ENCODE results near the gene TLX1.

TLX1 gene

GRCh38 chr10:101172741-101173140 lies 41.6 kb downstream of the TLX1 start:
- Mint-ChIP-seq H3K27me3 (peaks cover 54% of the 10 kb centered on the region), H3K4me1 (no peaks in the 10 kb centered on the region), H3K36me3 (ENCODE audit: low read depth) (peaks cover 6% of the 10 kb centered on the region), H3K9me3 (peaks cover 19% of the 10 kb centered on the region), H3K4me3 (no peak overlapping the region), H3K27ac (no peak overlapping the region)
- no peak for DNase-seq
- no peak for ATAC-seq

- no peak for DNase-seq
- Mint-ChIP-seq H3K4me3 (no peak overlapping the region), H3K27ac (no peak overlapping the region), H3K4me1 (no peaks in the 10 kb centered on the region), H3K36me3 (ENCODE audit: low read depth) (peaks cover 6% of the 10 kb centered on the region), H3K27me3 (peaks cover 54% of the 10 kb centered on the region), H3K9me3 (peaks cover 19% of the 10 kb centered on the region)
- no peak for ATAC-seq
These were observed 43.2 kb downstream of the TLX1 start for GRCh38 chr10:101174319-101174718.

- Mint-ChIP-seq H3K36me3 (ENCODE audit: low read depth) (peaks cover 6% of the 10 kb centered on the region), H3K4me3 (no peak overlapping the region), H3K9me3 (peaks cover 19% of the 10 kb centered on the region), H3K4me1 (no peaks in the 10 kb centered on the region), H3K27ac (no peak overlapping the region), H3K27me3 (peaks cover 57% of the 10 kb centered on the region)
- DNase-seq: no peak
- ATAC-seq: no peak
These were observed 45.5 kb downstream of the TLX1 start for GRCh38 chr10:101176577-101176976.

- Mint-ChIP-seq H3K4me1 (no peaks in the 10 kb centered on the region), H3K4me3 (no peak overlapping the region), H3K27me3 (peaks cover 20% of the 10 kb centered on the region), H3K36me3 (ENCODE audit: low read depth) (no peaks in the 10 kb centered on the region), H3K9me3 (no peaks in the 10 kb centered on the region), H3K27ac (no peak overlapping the region)
- ATAC-seq: no peak
- DNase-seq: no peak
These were observed 51.8 kb downstream of the TLX1 start for GRCh38 chr10:101182936-101183335.

- DNase-seq: no peak
- H3K27ac Mint-ChIP-seq: no peak overlapping the region
These were observed 52.5 kb downstream of the TLX1 start for GRCh38 chr10:101183458-101184183.

More at GRCh38 chr10:101183458-101184183, 52.5 kb downstream of the TLX1 start:
- peaks cover 17% of the 10 kb centered on the region for H3K27me3 Mint-ChIP-seq
- no peaks in the 10 kb centered on the region for H3K4me1 Mint-ChIP-seq
- H3K9me3 Mint-ChIP-seq: no peaks in the 10 kb centered on the region
- no peak overlapping the region for H3K4me3 Mint-ChIP-seq
- no peaks in the 10 kb centered on the region for H3K36me3 Mint-ChIP-seq (ENCODE audit: low read depth)
- ATAC-seq: no peak

Data from activated naive CD8-positive, alpha-beta T cell treated with anti-CD3 and anti-CD28 coated beads, Interleukin-2, amount 50 U/mL, for 24 hours (primary cell).